GM12892 (cell line): ENCODE results near the gene MYCL.

Experiments used
- DNase-seq: peaks from one replicate; pipeline ENCODE4 v3.0.0; 2011; ENCODE audit not compliant: insufficient read length
- FAIRE-seq: peaks from 2 replicates; lab custom pipeline; 2011; peaks lifted over from hg19 to GRCh38; lab: Jason Lieb, UNC
- POLR2A ChIP-seq: IDR thresholded peaks from 2 replicates; pipeline ENCODE4 v1.6.1; 2011; ENCODE audit warnings: low read depth, low read length, control low read depth
- POLR2AphosphoS5 ChIP-seq: IDR thresholded peaks from 2 replicates; pipeline ENCODE4 v1.6.1; 2011; ENCODE audit warnings: low read depth, low read length, control low read depth
- TAF1 ChIP-seq: IDR thresholded peaks from 2 replicates; pipeline ENCODE4 v1.6.1; 2011; ENCODE audit warnings: low read depth, mild to moderate bottlenecking, control low read depth, low read length, borderline replicate concordance

The MYCL gene

GRCh38 chr1:39910263-39910662 lies 8.5 kb upstream of the MYCL start:
- no peak for DNase-seq
- no peak for TF ChIP-seq POLR2A
- no peak for TF ChIP-seq TAF1
- no peak for FAIRE-seq

- no peak for TF ChIP-seq TAF1
- no peak for TF ChIP-seq POLR2A
- TF ChIP-seq POLR2AphosphoS5: no peak
- peak; percentile 85 for FAIRE-seq
- no peak for DNase-seq
Observed at GRCh38 chr1:39908534-39908933, 6.8 kb upstream of the MYCL start.

GRCh38 chr1:39907528-39908453 lies 6.1 kb upstream of the MYCL start:
- FAIRE-seq: no peak
- no peak for TF ChIP-seq TAF1
- no peak for TF ChIP-seq POLR2A
- no peak for TF ChIP-seq POLR2AphosphoS5
- no peak for DNase-seq

GRCh38 chr1:39905172-39905571 lies 3.5 kb upstream of the MYCL start:
- no peak for FAIRE-seq
- TF ChIP-seq TAF1: no peak
- no peak for TF ChIP-seq POLR2A
- TF ChIP-seq POLR2AphosphoS5: no peak
- DNase-seq: no peak

- no peak for TF ChIP-seq POLR2A
- TF ChIP-seq TAF1: no peak
- no peak for TF ChIP-seq POLR2AphosphoS5
- FAIRE-seq (no peak), DNase-seq (no peak)
Observed at GRCh38 chr1:39902460-39902807, 717 bp upstream of the MYCL start.

- no peak for FAIRE-seq
- TF ChIP-seq POLR2A (no peak), TAF1 (no peak), POLR2AphosphoS5 (no peak)
- DNase-seq: peak; percentile 40
Observed at GRCh38 chr1:39901464-39901713, 328 bp downstream of the MYCL start.

- no peak for TF ChIP-seq TAF1
- TF ChIP-seq POLR2A: no peak
- no peak for TF ChIP-seq POLR2AphosphoS5
- peak; percentile 33 for DNase-seq
- peak; percentile 50 for FAIRE-seq
Observed at GRCh38 chr1:39900662-39901463, 854 bp downstream of the MYCL start.

GRCh38 chr1:39899611-39900538 lies 1.8 kb downstream of the MYCL start:
- no peak for TF ChIP-seq POLR2A
- DNase-seq: no peak
- FAIRE-seq: no peak

GRCh38 chr1:39898648-39899603 lies 2.8 kb downstream of the MYCL start:
- TF ChIP-seq POLR2A: no peak
- TF ChIP-seq TAF1: no peak
- DNase-seq: no peak
- FAIRE-seq: no peak

- DNase-seq (no peak), FAIRE-seq (no peak)
- TF ChIP-seq TAF1 (no peak), POLR2AphosphoS5 (no peak), POLR2A (no peak)
Observed at GRCh38 chr1:39898191-39898590, 3.5 kb downstream of the MYCL start.

GRCh38 chr1:39896909-39897685 lies 4.6 kb downstream of the MYCL start:
- TF ChIP-seq POLR2A: peak; percentile 32; the same call in 1 of the 2 replicates
- no peak for TF ChIP-seq TAF1
- FAIRE-seq (no peak), DNase-seq (no peak)
